ENCODE measurements around the gene CERS2.

GRCh38 chr1:150917387-150917786, 57.2 kb downstream of the CERS2 start:
- TF ChIP-seq CTCF (conservative IDR thresholded peaks at IDR 0.05; ENCODE audit: low read depth, low read length) (no peak), RFX5 (IDR thresholded peaks at IDR 0.05; ENCODE audit: low read depth, low read length) (no peak), MXI1 (IDR thresholded peaks at IDR 0.05; ENCODE audit: borderline replicate concordance, low read depth, low read length) (no peak), MAZ (IDR thresholded peaks at IDR 0.05; ENCODE audit: borderline replicate concordance, low read depth, low read length) (no peak), POLR2A (IDR thresholded peaks at IDR 0.05; ENCODE audit: low read depth, low read length) (no peak), ELK1 (IDR thresholded peaks at IDR 0.05; ENCODE audit: borderline replicate concordance, low read depth, low read length) (no peak), CEBPB (IDR thresholded peaks at IDR 0.05; ENCODE audit: low read depth, low read length) (no peak)
